Measurements from ENCODE around the gene DNAJC15. TPM values are rescaled to one million over a fixed set of nuclear protein-coding genes. Genes with fewer than 3 reads are reported as not detected.

The DNAJC15 gene
- total RNA-seq, 1 experiment from 2014 or later: 10.8 TPM

GRCh38 chr13:43088093-43088511 is 64.7 kb downstream of the DNAJC15 start:
- no peak overlapping the region for H3K4me3 ChIP-seq (replicated peaks in 1 of 2; ENCODE audit: low read depth in 1 of 2, low read length in 2 of 2)
- RAD21 ChIA-PET (ENCODE audit: low non-redundant PET in 1 of 2, low total read pairs in 2 of 2, uncharacterized antibody in 2 of 2, unreplicated experiment in 2 of 2): no interaction called here
- POLR2A ChIA-PET: no interaction called here
- H3K9me3 ChIP-seq (ENCODE audit: control insufficient read depth in 1 of 2, insufficient read depth in 1 of 2, low read depth in 1 of 2, low read length in 2 of 2): no peaks in the 10 kb centered on the region
- H3K4me1 ChIP-seq (ENCODE audit: control insufficient read depth in 1 of 2, insufficient read depth in 2 of 2, low read length in 2 of 2): no peaks in the 10 kb centered on the region
- no peaks in the 10 kb centered on the region for H4K20me1 ChIP-seq (ENCODE audit: insufficient read depth)
- intact Hi-C loops (cut with micrococcal nuclease): loop anchor here (5.0 kb wide), 1 partner anchor 784 kb away; no protein-coding TSS in a partner anchor
- no peaks in the 10 kb centered on the region for H3K79me2 ChIP-seq (ENCODE audit: insufficient read depth, low read length)
- TF ChIP-seq CEBPB (IDR thresholded peaks at IDR 0.05; ENCODE audit: low read depth) (no peak), REST (IDR thresholded peaks at IDR 0.05; ENCODE audit: low read depth) (no peak), JUND (IDR thresholded peaks at IDR 0.05) (no peak)
- TF ChIP-seq, protein P1, sequence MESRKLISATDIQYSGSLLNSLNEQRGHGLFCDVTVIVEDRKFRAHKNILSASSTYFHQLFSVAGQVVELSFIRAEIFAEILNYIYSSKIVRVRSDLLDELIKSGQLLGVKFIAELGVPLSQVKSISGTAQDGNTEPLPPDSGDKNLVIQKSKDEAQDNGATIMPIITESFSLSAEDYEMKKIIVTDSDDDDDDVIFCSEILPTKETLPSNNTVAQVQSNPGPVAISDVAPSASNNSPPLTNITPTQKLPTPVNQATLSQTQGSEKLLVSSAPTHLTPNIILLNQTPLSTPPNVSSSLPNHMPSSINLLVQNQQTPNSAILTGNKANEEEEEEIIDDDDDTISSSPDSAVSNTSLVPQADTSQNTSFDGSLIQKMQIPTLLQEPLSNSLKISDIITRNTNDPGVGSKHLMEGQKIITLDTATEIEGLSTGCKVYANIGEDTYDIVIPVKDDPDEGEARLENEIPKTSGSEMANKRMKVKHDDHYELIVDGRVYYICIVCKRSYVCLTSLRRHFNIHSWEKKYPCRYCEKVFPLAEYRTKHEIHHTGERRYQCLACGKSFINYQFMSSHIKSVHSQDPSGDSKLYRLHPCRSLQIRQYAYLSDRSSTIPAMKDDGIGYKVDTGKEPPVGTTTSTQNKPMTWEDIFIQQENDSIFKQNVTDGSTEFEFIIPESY (IDR thresholded peaks at IDR 0.05; ENCODE audit: extremely low read depth, insufficient replicate concordance, low read length): no peak
- no peaks in the 10 kb centered on the region for H3K36me3 ChIP-seq (ENCODE audit: control insufficient read depth in 1 of 2, insufficient read depth in 2 of 2, low read length in 2 of 2)
- H2AFZ ChIP-seq (ENCODE audit: low read depth, low read length, poor library complexity, severe bottlenecking): no peak overlapping the region
- H3K9me2 ChIP-seq (ENCODE audit: insufficient read depth): no peaks in the 10 kb centered on the region
- no peak overlapping the region for H3K27ac ChIP-seq (ENCODE audit: low read depth, low read length)
- no TSS peak for BruUV-seq (replicated peaks)
- no peak overlapping the region for H3K9ac ChIP-seq (ENCODE audit: low read length)
- CTCF ChIA-PET: interaction anchor here (1.2 kb wide), 1 partner anchor 716 kb away, joined by 9 read pairs; no protein-coding TSS in a partner anchor
- ATAC-seq (no peak), DNase-seq (ENCODE audit: low read depth, low spot score) (no peak)
- no peak overlapping the region for H3K4me2 ChIP-seq (ENCODE audit: low read length)
- H3K27me3 ChIP-seq (ENCODE audit: insufficient read depth, low read length): no peaks in the 10 kb centered on the region

All from HCT116 (cell line).